Chondrocyte (in vitro differentiated cells): ENCODE data around the gene ZNF407. TPM values are rescaled to one million over a fixed set of nuclear protein-coding genes. Genes with fewer than 3 reads are reported as not detected.

Experiments used
- DNase-seq: peaks from one replicate; pipeline ENCODE4 v3.0.0; 2021; ENCODE audit warnings: mixed read lengths, low spot score
- H3K27ac Mint-ChIP-seq: one replicate; pipeline ENCODE4 v1.8.0; 2021; ENCODE audit warnings: mild to moderate bottlenecking, moderate library complexity, mixed read lengths; ENCODE audit not compliant: unreplicated experiment
- H3K27me3 Mint-ChIP-seq: 2 replicates; pipeline ENCODE4 v1.8.0; 2021; ENCODE audit warnings: low read depth, mixed read lengths
- H3K36me3 Mint-ChIP-seq: 2 replicates; pipeline ENCODE4 v1.8.0; 2021; ENCODE audit warnings: low read depth, mixed read lengths
- H3K4me1 Mint-ChIP-seq: 2 replicates; pipeline ENCODE4 v1.8.0; 2021; ENCODE audit warnings: low read depth, mild to moderate bottlenecking, mixed read lengths
- H3K4me3 Mint-ChIP-seq: one replicate; pipeline ENCODE4 v1.8.0; 2021; ENCODE audit warnings: mild to moderate bottlenecking, moderate library complexity, mixed read lengths; ENCODE audit not compliant: unreplicated experiment
- H3K9me3 Mint-ChIP-seq: 2 replicates; pipeline ENCODE4 v1.8.0; 2021; ENCODE audit warnings: low read depth, mixed read lengths
- CTCF ChIP-seq: fragments of 200-600 bp; sonication (generic); IDR thresholded peaks from 2 replicates; pipeline ENCODE4 v1.5.0; 2021; ENCODE audit warnings: antibody characterized with exemption, mild to moderate bottlenecking, moderate library complexity
- total RNA-seq: library from RNA; stranded (reverse); gene quantifications from 3 replicates; pipeline ENCODE4 v1.2.1, GENCODE V29; 2021

ZNF407 gene
- total RNA-seq, 1 donor from 2014 or later: 10.4 TPM

- no peaks in the 10 kb centered on the region for H3K4me1 Mint-ChIP-seq
- DNase-seq: no peak
Measured at GRCh38 chr18:74715865-74716712, 118.4 kb downstream of the ZNF407 start.

DNA sequence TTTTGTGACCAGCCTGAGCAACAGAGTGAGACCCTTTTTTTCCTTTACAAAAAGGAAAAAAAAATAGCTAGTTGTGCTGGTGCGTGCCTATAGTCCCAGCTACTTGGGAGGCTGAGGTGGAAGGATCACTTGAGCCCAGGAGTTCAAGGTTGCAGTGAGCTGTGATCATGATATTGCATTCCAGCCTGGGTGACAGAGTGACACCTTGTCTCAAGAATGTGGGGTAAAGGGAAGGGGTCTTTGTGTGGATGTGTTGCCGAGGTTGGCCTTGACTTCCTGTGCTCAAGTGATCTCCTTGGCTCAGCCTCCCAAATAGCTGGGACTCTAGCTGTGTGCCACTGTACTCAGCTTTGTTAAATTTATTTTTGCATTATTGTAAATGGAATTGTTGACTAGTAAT is 120.6 kb downstream of the ZNF407 start:
- Mint-ChIP-seq H3K27ac (no peak overlapping the region), H3K4me1 (peaks cover 3% of the 10 kb centered on the region), H3K9me3 (peaks cover 9% of the 10 kb centered on the region), H3K4me3 (no peak overlapping the region), H3K27me3 (no peaks in the 10 kb centered on the region), H3K36me3 (peaks cover 2% of the 10 kb centered on the region)
- TF ChIP-seq CTCF: no peak
- DNase-seq: no peak

More at GRCh38 chr18:74715865-74716712, 118.4 kb downstream of the ZNF407 start:
- H3K27ac Mint-ChIP-seq: no peak overlapping the region
- H3K36me3 Mint-ChIP-seq: peaks cover 2% of the 10 kb centered on the region
- TF ChIP-seq CTCF: no peak
- no peaks in the 10 kb centered on the region for H3K27me3 Mint-ChIP-seq
- H3K4me3 Mint-ChIP-seq: no peak overlapping the region
- peaks cover 9% of the 10 kb centered on the region for H3K9me3 Mint-ChIP-seq

- Mint-ChIP-seq H3K36me3 (peaks cover 2% of the 10 kb centered on the region), H3K9me3 (peaks cover 9% of the 10 kb centered on the region), H3K4me1 (peaks cover 3% of the 10 kb centered on the region), H3K27ac (no peak overlapping the region), H3K4me3 (no peak overlapping the region), H3K27me3 (no peaks in the 10 kb centered on the region)
- no peak for TF ChIP-seq CTCF
- no peak for DNase-seq
Measured at GRCh38 chr18:74722237-74722636, 124.6 kb downstream of the ZNF407 start.

- no peak for DNase-seq
- H3K4me1 Mint-ChIP-seq: peaks cover 3% of the 10 kb centered on the region
- no peak overlapping the region for H3K4me3 Mint-ChIP-seq
- peaks cover 9% of the 10 kb centered on the region for H3K9me3 Mint-ChIP-seq
- peaks cover 4% of the 10 kb centered on the region for H3K36me3 Mint-ChIP-seq
- no peaks in the 10 kb centered on the region for H3K27me3 Mint-ChIP-seq
- no peak for TF ChIP-seq CTCF
- no peak overlapping the region for H3K27ac Mint-ChIP-seq
Measured at GRCh38 chr18:74724186-74724585, 126.5 kb downstream of the ZNF407 start.

DNA sequence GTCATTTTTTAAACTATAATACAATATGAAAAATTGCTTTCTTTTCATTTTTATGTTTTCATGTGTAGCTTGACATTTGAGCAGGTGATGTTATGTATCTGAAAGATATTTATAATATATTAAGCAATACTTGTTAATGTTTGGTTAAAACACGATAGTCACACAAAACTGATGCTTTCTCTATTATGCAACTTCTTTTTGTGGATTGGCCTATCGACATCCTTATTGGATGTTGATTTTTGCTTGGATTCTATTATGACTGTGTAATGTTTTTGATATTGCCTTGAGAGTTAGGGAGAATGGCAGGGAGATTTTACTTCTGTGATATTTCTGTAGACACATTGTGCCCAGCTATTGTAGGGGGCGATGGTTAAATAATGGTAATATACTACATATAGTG is 128.0 kb downstream of the ZNF407 start:
- Mint-ChIP-seq H3K9me3 (no peaks in the 10 kb centered on the region), H3K4me3 (no peak overlapping the region), H3K36me3 (peaks cover 2% of the 10 kb centered on the region), H3K4me1 (peaks cover 3% of the 10 kb centered on the region), H3K27me3 (no peaks in the 10 kb centered on the region), H3K27ac (no peak overlapping the region)
- TF ChIP-seq CTCF: no peak
- DNase-seq: no peak
